ENCODE data around the gene BEGAIN.

BEGAIN gene

GRCh38 chr14:100503251-100503650, 84.0 kb downstream of the BEGAIN start:
- DNase-seq = no peak

DNA sequence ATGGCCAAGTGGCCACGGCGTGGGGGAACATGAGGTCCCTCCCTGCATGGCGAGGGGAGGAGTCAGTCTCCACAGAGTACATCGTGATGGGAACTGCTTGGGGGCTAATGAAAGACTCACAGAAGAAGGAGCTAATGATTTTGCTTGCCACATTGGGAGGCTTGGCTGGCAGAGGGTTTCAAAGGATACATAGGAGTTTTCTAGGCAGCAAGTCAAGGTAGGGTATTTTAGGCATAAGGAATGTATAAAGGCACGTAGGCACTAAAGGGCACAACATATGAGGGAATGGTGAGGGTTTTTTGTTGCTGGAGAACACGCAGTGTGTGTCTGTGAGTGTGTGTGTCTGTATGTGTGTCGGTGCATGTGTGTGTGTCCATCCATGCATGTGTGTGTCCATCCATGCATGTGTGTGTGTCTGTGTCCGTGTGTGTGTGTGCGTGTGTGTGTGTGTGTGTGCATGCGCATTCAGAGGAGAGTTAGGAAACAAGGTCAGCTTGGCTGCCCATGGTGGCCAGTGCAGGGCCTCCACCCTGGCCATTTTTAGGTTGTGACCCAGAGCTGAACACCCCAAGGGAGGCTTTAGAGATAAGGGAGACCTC, 84.5 kb downstream of the BEGAIN start:
- DNase-seq = no peak

GRCh38 chr14:100500128-100500527, 87.1 kb downstream of the BEGAIN start:
- DNase-seq = no peak

DNA sequence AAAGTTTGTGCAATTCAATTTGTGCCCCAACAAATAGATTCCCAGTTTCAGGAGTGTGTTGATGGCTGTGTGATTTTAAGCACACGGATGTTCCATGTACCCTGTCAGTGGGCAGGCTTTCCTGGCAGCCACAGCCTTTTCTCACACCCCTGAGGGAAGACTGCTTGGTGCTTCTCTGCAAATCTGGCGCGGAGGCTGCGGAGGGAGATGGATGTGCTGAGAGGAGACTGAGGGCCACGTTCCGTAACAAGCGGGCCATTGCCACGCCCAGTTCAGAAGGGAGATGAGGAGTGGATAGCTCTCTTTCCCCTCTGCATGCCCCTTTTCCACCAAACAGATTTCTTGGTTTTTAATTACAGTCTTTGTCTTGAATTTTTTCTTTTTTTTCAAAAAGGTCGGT, 89.1 kb downstream of the BEGAIN start:
- DNase-seq = no peak

DNA sequence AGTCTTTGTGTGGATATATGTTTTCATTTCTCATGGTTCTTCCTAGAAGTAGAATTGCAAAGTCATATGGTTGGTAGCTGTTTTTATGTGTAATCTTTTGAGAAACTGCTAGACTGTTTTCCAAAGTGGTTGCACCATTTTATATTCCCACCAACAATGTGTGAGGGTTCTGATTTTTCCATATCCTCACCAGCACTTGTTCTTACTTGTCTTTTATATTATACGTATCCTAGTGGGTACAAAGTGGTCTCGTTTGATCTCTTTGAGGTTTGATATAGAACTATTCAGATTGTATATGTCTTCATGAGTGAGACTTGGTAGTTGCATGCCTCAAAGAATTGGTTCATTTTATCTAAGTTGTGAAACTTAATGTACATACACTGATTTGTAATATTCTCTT, 91.3 kb downstream of the BEGAIN start:
- DNase-seq = no peak

DNA sequence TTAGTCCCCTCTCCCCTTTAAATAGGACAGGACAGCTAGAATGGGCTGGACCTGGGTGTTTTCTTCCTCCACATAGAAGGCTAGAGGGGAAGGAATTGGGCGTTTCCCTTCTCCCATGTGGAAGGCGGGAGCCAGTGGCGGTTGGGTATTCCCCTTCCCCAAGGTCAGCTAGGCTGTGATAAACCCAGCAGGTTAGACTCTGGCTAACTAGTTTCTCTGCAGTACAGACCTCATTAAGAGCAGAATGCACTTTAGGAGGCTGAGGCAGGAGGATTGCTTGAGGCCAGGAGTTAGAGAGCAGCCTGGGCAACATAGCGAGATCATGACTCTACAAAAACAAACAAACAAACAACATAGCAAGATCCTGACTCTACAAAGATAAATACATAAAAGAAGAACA, 92.6 kb downstream of the BEGAIN start:
- DNase-seq = no peak

DNA sequence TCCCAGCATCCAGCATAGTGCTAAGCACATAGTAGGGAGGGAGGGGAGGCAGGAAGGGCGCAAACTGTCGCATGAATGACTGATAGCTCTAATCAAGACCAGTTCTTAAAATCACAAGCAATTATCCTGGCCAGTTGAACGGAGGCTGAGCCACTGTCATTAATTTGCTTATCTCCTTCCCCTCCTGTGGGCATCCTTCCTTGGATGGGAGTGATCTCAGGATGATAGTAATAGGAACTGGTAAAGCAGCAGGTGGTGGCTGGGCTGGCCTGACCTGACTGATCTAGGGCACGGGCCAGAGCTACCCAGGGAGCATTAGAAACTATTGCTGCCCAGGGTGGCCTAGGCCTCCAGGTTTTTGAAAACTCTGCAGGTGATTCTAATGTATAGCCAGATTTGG, 97.0 kb downstream of the BEGAIN start:
- DNase-seq = no peak

DNA sequence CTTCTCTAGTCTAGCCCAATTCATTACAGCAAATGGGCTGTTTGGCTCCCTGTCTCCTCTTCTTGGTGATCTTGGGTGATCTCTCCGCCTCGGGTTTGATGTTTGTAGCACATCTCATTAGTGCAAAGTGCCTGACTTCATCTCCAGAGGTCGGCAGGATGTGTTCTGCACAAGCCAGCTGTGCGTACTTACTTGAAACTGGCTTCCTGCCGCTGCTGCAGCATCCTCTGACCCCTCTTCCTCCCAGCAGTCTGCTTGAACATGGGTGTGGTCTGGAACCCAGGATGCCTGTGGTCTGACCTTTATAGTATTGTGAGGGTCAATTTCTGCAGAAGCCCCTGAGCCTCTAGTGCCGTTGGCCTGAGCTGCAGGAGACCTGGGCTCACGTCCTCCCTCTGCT, 99.2 kb downstream of the BEGAIN start:
- DNase-seq = peak; percentile 12

DNA sequence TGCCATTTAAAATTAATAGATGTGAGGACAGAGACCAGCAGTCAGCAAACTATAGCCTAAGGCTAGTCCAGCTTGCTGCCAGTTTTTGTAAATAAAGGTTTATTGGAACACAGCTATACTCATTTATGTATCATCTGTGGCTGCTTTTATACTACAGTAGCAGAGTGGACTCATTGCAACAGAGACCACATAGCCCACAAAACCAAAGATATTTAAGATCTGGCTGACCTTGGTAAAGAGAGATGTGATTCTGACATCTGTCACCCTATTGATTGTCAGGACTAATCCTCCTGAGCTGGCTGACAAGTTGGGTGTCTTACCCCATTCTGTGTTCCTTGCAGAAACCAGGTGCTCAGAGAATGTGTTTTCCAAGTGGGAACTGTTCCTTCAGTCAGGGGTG, 99.9 kb downstream of the BEGAIN start:
- no peak for DNase-seq

Data from NK-92 treated with Interleukin-12 subunit alpha and Interleukin-12 subunit beta, amount 100 ng/mL, for 24 hours (cell line).